Mammary epithelial cell (primary cell): ENCODE measurements around the gene SOX8.

ENCODE experiments used
- CTCF ChIP-seq, 2 donors: IDR thresholded peaks in 1 of 2; conservative IDR thresholded peaks in 1 of 2; 2 replicates each; pipeline ENCODE4 v1.5.1; 2011 to 2012; ENCODE audit warnings: inconsistent platforms in 2 of 2, low read length in 2 of 2, mild to moderate bottlenecking in 2 of 2, control low read depth in 1 of 2, low read depth in 1 of 2; ENCODE audit not compliant: insufficient read depth in 1 of 2; ENCODE audit errors: extremely low read depth in 1 of 2
- EZH2 ChIP-seq: IDR thresholded peaks from 2 replicates; pipeline ENCODE4 v1.6.1; 2012; ENCODE audit warnings: low read length, inconsistent platforms, borderline replicate concordance

- TF ChIP-seq CTCF (conservative IDR thresholded peaks at IDR 0.05 in 1 of 2, IDR thresholded peaks at IDR 0.05 in 1 of 2; ENCODE audit: extremely low read depth in 1 of 2, insufficient read depth in 1 of 2, low read depth in 1 of 2, low read length in 2 of 2), result no peak
- no peak for TF ChIP-seq EZH2
Measured at GRCh38 chr16:1001096-1001495, 19.5 kb downstream of the SOX8 start.
